Measurements from ENCODE around the gene PPP1R13L.

PPP1R13L gene

GRCh38 chr19:45442778-45443461, 38.1 kb upstream of the PPP1R13L start:
- in situ Hi-C loops (cut with MboI; ENCODE audit: low pct_unique_long_range_greater_than_20kb, low sequenced_read_pairs, unreplicated experiment): loop anchor here (5.0 kb wide), 1 partner anchor 34 kb away; no protein-coding TSS in a partner anchor
- peak; percentile 55 for DNase-seq (ENCODE audit: low spot score)
- TF ChIP-seq, protein P1, sequence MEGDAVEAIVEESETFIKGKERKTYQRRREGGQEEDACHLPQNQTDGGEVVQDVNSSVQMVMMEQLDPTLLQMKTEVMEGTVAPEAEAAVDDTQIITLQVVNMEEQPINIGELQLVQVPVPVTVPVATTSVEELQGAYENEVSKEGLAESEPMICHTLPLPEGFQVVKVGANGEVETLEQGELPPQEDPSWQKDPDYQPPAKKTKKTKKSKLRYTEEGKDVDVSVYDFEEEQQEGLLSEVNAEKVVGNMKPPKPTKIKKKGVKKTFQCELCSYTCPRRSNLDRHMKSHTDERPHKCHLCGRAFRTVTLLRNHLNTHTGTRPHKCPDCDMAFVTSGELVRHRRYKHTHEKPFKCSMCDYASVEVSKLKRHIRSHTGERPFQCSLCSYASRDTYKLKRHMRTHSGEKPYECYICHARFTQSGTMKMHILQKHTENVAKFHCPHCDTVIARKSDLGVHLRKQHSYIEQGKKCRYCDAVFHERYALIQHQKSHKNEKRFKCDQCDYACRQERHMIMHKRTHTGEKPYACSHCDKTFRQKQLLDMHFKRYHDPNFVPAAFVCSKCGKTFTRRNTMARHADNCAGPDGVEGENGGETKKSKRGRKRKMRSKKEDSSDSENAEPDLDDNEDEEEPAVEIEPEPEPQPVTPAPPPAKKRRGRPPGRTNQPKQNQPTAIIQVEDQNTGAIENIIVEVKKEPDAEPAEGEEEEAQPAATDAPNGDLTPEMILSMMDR (IDR thresholded peaks at IDR 0.05; ENCODE audit: extremely low read depth, insufficient read depth, missing control alignments): no peak

DNA sequence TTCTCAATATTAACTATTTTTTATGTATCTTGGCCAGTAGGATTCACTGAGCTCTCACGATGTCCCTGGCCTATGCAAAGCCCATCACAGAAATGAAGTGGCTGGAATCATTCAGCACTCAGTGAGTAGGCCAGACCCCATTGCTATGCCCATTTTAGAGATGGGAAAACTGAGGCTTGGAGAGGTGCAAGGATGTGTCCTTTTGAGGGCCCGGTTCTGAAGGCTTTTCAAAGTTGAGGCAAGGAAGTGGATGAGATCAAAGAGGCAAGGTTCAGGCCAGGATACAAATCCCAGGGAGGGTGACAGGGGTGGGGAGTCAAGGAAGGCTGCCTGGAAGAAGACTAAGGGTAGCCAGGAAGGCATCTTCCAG, 37.5 kb upstream of the PPP1R13L start:
- in situ Hi-C loops (cut with MboI; ENCODE audit: low pct_unique_long_range_greater_than_20kb, low sequenced_read_pairs, unreplicated experiment): loop anchor here (5.0 kb wide), 1 partner anchor 35 kb away; no protein-coding TSS in a partner anchor
- DNase-seq (ENCODE audit: low spot score): no peak
- TF ChIP-seq, protein P1 (IDR thresholded peaks at IDR 0.05; ENCODE audit: extremely low read depth, insufficient read depth, missing control alignments): no peak

DNA sequence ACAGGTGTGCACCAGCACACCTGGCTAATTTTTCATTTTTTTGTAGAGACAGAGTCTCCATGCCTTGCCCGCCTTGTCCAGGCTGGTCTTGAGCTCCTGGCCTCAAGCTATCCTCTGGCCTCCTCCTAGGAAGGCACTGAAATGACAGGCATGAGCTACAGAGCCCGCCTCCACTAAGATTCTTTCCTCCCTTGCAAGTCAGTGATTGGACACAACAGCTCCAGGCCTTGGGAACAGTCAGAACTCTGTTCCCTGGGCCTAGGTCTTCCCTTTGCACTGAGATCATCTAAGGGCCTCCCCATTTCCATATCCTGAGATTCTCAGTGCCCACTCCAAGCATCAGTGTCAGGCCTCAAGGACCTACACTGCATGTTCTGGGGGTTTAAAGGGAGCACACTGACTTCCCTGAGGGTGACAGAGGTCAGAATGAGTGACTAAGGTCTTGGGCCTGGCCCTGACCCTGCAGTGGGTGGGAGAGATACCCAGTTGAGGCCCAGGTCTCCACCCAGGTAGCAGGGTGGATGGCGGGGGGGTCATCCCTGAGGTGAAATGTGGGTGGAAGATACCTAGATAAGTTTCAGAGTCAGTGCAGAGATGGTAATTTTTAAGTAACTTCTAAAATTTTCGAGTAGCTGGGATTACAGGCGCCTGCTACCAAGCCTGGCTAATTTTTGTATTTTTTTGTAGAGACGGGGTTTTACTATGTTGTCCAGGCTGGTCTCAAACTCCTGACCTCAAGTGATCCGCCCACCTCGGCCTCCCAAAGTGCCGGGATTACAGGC, 36.2 kb upstream of the PPP1R13L start:
- in situ Hi-C loops (cut with MboI; ENCODE audit: low pct_unique_long_range_greater_than_20kb, low sequenced_read_pairs, unreplicated experiment): loop anchor here (5.0 kb wide), 1 partner anchor 36 kb away; no protein-coding TSS in a partner anchor
- TF ChIP-seq, protein P1 (IDR thresholded peaks at IDR 0.05; ENCODE audit: extremely low read depth, insufficient read depth, missing control alignments): no peak
- DNase-seq (ENCODE audit: low spot score): no peak

- TF ChIP-seq, protein P1 (IDR thresholded peaks at IDR 0.05; ENCODE audit: extremely low read depth, insufficient read depth, missing control alignments): no peak
- DNase-seq (ENCODE audit: low spot score): peak; percentile 24
- in situ Hi-C loops (cut with MboI; ENCODE audit: low pct_unique_long_range_greater_than_20kb, low sequenced_read_pairs, unreplicated experiment): loop anchor here (5.0 kb wide), 1 partner anchor 37 kb away; no protein-coding TSS in a partner anchor
Measured at GRCh38 chr19:45440259-45440638, 35.4 kb upstream of the PPP1R13L start.

- in situ Hi-C loops (cut with MboI; ENCODE audit: low pct_unique_long_range_greater_than_20kb, low sequenced_read_pairs, unreplicated experiment): loop anchor here (5.0 kb wide), 1 partner anchor 38 kb away; no protein-coding TSS in a partner anchor
- DNase-seq (ENCODE audit: low spot score): peak; percentile 92
- TF ChIP-seq, protein P1 (IDR thresholded peaks at IDR 0.05; ENCODE audit: extremely low read depth, insufficient read depth, missing control alignments): peak; percentile 91
Measured at GRCh38 chr19:45439569-45440258, 34.8 kb upstream of the PPP1R13L start.

DNA sequence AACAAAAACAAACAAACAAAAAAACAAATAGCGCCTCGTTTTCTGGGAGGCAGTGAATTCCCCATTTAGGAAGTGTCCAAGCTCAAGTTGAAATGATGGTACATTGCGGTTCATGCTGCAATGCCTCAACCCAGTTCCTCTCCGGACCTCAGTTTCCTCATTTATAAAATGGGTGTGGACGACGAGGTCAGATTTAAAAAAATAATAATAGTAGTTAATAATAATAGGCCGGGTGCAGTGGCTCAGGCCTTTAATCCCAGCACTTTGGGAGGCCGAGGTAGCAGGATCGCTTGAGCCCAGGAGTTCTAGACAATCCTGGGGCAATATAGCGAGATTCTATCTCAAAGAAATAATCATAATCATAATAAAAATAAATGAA, 34.3 kb upstream of the PPP1R13L start:
- TF ChIP-seq, protein P1 (IDR thresholded peaks at IDR 0.05; ENCODE audit: extremely low read depth, insufficient read depth, missing control alignments): no peak
- in situ Hi-C loops (cut with MboI; ENCODE audit: low pct_unique_long_range_greater_than_20kb, low sequenced_read_pairs, unreplicated experiment): no loop called here
- no peak for DNase-seq (ENCODE audit: low spot score)
